DOHH2 (cell line): ENCODE data around the gene ARHGAP24.

Source experiments
- H3F3A ChIP-seq: fragments of 200-600 bp; sonication (generic), shearing (Covaris generic); 2 replicates; pipeline ENCODE4 v1.6.0; 2016; ENCODE audit warnings: antibody characterized with exemption, mild to moderate bottlenecking; ENCODE audit not compliant: control insufficient read depth, insufficient read depth
- H3K27ac ChIP-seq: fragments of 200-600 bp; sonication (generic); 2 replicates; pipeline ENCODE4 v1.5.1; 2014; ENCODE audit warnings: low read depth, mild to moderate bottlenecking, low read length, moderate library complexity
- H3K27me3 ChIP-seq: fragments of 200-600 bp; sonication (generic); 2 replicates; pipeline ENCODE4 v1.6.1; 2014; ENCODE audit warnings: mild to moderate bottlenecking, low read length, mixed read lengths; ENCODE audit not compliant: control insufficient read depth
- H3K36me3 ChIP-seq: fragments of 200-600 bp; sonication (generic); 2 replicates; pipeline ENCODE4 v1.6.1; 2014; ENCODE audit warnings: mild to moderate bottlenecking, low read length, moderate library complexity, mixed read lengths; ENCODE audit not compliant: control insufficient read depth
- H3K4me1 ChIP-seq: fragments of 200-600 bp; sonication (generic); 2 replicates; pipeline ENCODE4 v1.6.1; 2014; ENCODE audit warnings: mild to moderate bottlenecking, low read length, mixed read lengths; ENCODE audit not compliant: control insufficient read depth
- H3K4me2 ChIP-seq: fragments of 200-600 bp; sonication (generic); 2 replicates; pipeline ENCODE4 v1.6.0; 2014; ENCODE audit warnings: mild to moderate bottlenecking, low read length, moderate library complexity
- H3K4me3 ChIP-seq: fragments of 200-600 bp; sonication (generic); 2 replicates; pipeline ENCODE4 v1.5.1; 2014; ENCODE audit warnings: mild to moderate bottlenecking, low read length, mixed read lengths
- H3K79me2 ChIP-seq: fragments of 200-600 bp; sonication (generic); 2 replicates; pipeline ENCODE4 v1.6.1; 2014; ENCODE audit warnings: mild to moderate bottlenecking, low read length, mixed read lengths; ENCODE audit not compliant: control insufficient read depth
- H3K9me2 ChIP-seq: fragments of 200-600 bp; sonication (generic); replicated peaks from 2 replicates; pipeline ENCODE4 v1.6.1; 2014; ENCODE audit warnings: mild to moderate bottlenecking, low read length, mixed read lengths; ENCODE audit not compliant: control insufficient read depth
- H3K9me3 ChIP-seq: fragments of 200-600 bp; sonication (generic); 2 replicates; pipeline ENCODE4 v1.6.1; 2014; ENCODE audit warnings: antibody characterized with exemption, low read length, mixed read lengths; ENCODE audit not compliant: control insufficient read depth, insufficient read depth
- H4K20me1 ChIP-seq: fragments of 200-600 bp; sonication (generic); 2 replicates; pipeline ENCODE4 v1.6.0; 2014; ENCODE audit warnings: low read depth, mild to moderate bottlenecking, antibody characterized with exemption, low read length, moderate library complexity; ENCODE audit not compliant: control insufficient read depth, insufficient read depth
- CTCF ChIP-seq: fragments of 200-600 bp; sonication (generic); IDR thresholded peaks from one replicate; pipeline ENCODE4 v1.5.1; 2014; ENCODE audit warnings: antibody characterized with exemption, mild to moderate bottlenecking, low read depth, low read length; ENCODE audit not compliant: poor library complexity, severe bottlenecking
- EZH2phosphoT487 ChIP-seq: fragments of 200-600 bp; sonication (generic); IDR thresholded peaks from 2 replicates; pipeline ENCODE4 v1.6.1; 2017; ENCODE audit warnings: borderline replicate concordance, mild to moderate bottlenecking, antibody characterized with exemption, low read length, moderate library complexity, mixed read lengths

ARHGAP24 gene

GRCh38 chr4:85474818-85475630, at the start of gene ARHGAP24:
ARHGAP24 (plus strand) TSS chr4:85475150.
- H3K4me1 ChIP-seq, result peaks cover 22% of the 10 kb centered on the region
- TF ChIP-seq CTCF (no peak), EZH2phosphoT487 (no peak)
- H3K27me3 ChIP-seq, result peaks cover 13% of the 10 kb centered on the region
- no peaks in the 10 kb centered on the region for H3K36me3 ChIP-seq
- H3K9me2 ChIP-seq, result no peaks in the 10 kb centered on the region
- H3K4me3 ChIP-seq, result peak within 1 kb of the TSS; percentile 74
- H3K27ac ChIP-seq, result no peak within 1 kb of the TSS
- H4K20me1 ChIP-seq, result no peaks in the 10 kb centered on the region
- H3K4me2 ChIP-seq, result peak within 1 kb of the TSS; percentile 90
- H3K9me3 ChIP-seq, result no peaks in the 10 kb centered on the region
- no peaks in the 10 kb centered on the region for H3K79me2 ChIP-seq
- no peaks in the 10 kb centered on the region for H3F3A ChIP-seq

DNA sequence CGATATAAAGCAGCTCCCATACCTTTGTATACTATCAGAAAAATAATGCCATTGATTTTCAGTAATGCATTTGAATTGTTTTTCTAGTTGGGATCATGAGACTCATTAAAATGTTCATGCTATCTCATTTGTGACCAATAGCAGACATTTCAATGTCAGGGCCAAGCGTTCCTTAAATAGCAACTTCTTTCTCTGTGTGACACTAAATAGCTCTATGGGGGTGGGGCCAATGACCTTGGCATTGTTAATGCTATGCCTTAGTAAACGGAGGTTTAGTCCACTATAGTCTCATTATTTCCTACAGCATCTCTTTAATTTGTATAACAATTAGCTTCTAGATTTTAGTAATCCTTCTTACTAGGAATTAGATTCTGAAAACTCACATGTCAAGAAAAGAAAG, 48.6 kb upstream of the ARHGAP24 start:
- Histone ChIP-seq H3K27ac (no peak overlapping the region), H3K36me3 (no peaks in the 10 kb centered on the region), H3K79me2 (no peaks in the 10 kb centered on the region), H3K9me3 (no peaks in the 10 kb centered on the region), H3K9me2 (no peaks in the 10 kb centered on the region), H3K4me2 (no peak overlapping the region), H4K20me1 (no peaks in the 10 kb centered on the region), H3K27me3 (no peaks in the 10 kb centered on the region), H3K4me1 (peaks cover 10% of the 10 kb centered on the region), H3F3A (no peaks in the 10 kb centered on the region), H3K4me3 (no peak overlapping the region)
- TF ChIP-seq CTCF, result no peak
- no peak for TF ChIP-seq EZH2phosphoT487

GRCh38 chr4:85427123-85427522, 47.8 kb upstream of the ARHGAP24 start:
- H3K27ac ChIP-seq, result no peak overlapping the region
- no peaks in the 10 kb centered on the region for H3F3A ChIP-seq
- H3K4me1 ChIP-seq, result peaks cover 10% of the 10 kb centered on the region
- no peaks in the 10 kb centered on the region for H3K9me3 ChIP-seq
- no peaks in the 10 kb centered on the region for H3K9me2 ChIP-seq
- no peaks in the 10 kb centered on the region for H3K79me2 ChIP-seq
- no peaks in the 10 kb centered on the region for H3K27me3 ChIP-seq
- no peak overlapping the region for H3K4me3 ChIP-seq
- no peak for TF ChIP-seq CTCF
- TF ChIP-seq EZH2phosphoT487, result no peak
- H3K4me2 ChIP-seq, result no peak overlapping the region
- H4K20me1 ChIP-seq, result no peaks in the 10 kb centered on the region
- no peaks in the 10 kb centered on the region for H3K36me3 ChIP-seq
